Neural cell (in vitro differentiated cells): ENCODE measurements around the gene SLAMF6. TPM values are rescaled to one million over a fixed set of nuclear protein-coding genes. Genes with fewer than 3 reads are reported as not detected.
"Not testable (repeated sequence)": the region's sequence is repeated elsewhere in the genome, so short reads cannot be mapped to it uniquely, and the experiment has no call there.

ENCODE experiments used
- H2AFZ ChIP-seq: fragments of 200-600, 300-800 bp; sonication (generic), shearing (Covaris generic); 2 replicates; pipeline ENCODE4 v1.6.0; 2014; ENCODE audit warnings: low read depth, mild to moderate bottlenecking, antibody characterized with exemption, low read length, moderate library complexity
- H3F3A ChIP-seq: fragments of 200-600 bp; shearing (Covaris generic); 2 replicates; pipeline ENCODE4 v1.6.1; 2016; ENCODE audit warnings: mild to moderate bottlenecking, moderate library complexity, mixed read lengths, antibody characterized with exemption, low read length; ENCODE audit not compliant: insufficient read depth, poor library complexity, severe bottlenecking
- H3K27ac ChIP-seq: fragments of 200-600, 300-800 bp; sonication (generic), shearing (Covaris generic); 2 replicates; pipeline ENCODE4 v1.5.1; 2014; ENCODE audit warnings: mild to moderate bottlenecking, low read length, moderate library complexity
- H3K27me3 ChIP-seq: fragments of 300-800, 200-600 bp; sonication (generic), shearing (Covaris generic); 2 replicates; pipeline ENCODE4 v1.6.0; 2014; ENCODE audit warnings: mild to moderate bottlenecking, low read depth, low read length, moderate library complexity; ENCODE audit not compliant: insufficient read depth
- H3K36me3 ChIP-seq: fragments of 300-800, 200-600 bp; sonication (generic), shearing (Covaris generic); 2 replicates; pipeline ENCODE4 v1.5.1; 2014; ENCODE audit warnings: mild to moderate bottlenecking, antibody characterized with exemption, low read length, moderate library complexity; ENCODE audit not compliant: insufficient read depth
- H3K4me2 ChIP-seq: fragments of 300-800, 200-600 bp; sonication (generic), shearing (Covaris generic); 2 replicates; pipeline ENCODE4 v1.6.0; 2014; ENCODE audit warnings: mild to moderate bottlenecking, low read length
- H3K4me3 ChIP-seq: fragments of 300-800, 200-600 bp; sonication (generic), shearing (Covaris generic); 2 replicates; pipeline ENCODE4 v1.5.1; 2014; ENCODE audit warnings: mild to moderate bottlenecking, low read length, moderate library complexity
- H3K79me2 ChIP-seq: fragments of 200-600 bp; shearing (Covaris generic); replicated peaks from 2 replicates; pipeline ENCODE4 v1.6.0; 2014; ENCODE audit warnings: mild to moderate bottlenecking, low read length, moderate library complexity; ENCODE audit not compliant: insufficient read depth
- H3K9ac ChIP-seq: fragments of 300-800, 200-600 bp; sonication (generic), shearing (Covaris generic); 2 replicates; pipeline ENCODE4 v1.6.1; 2016; ENCODE audit warnings: mild to moderate bottlenecking, low read length, mixed read lengths
- H3K9me2 ChIP-seq: fragments of 200-600 bp; shearing (Covaris generic); 2 replicates; pipeline ENCODE4 v1.6.1; 2016; ENCODE audit warnings: mild to moderate bottlenecking, low read length, mixed read lengths; ENCODE audit not compliant: insufficient read depth
- H3K9me3 ChIP-seq: fragments of 200-600, 300-800 bp; sonication (generic), shearing (Covaris generic); 2 replicates; pipeline ENCODE4 v1.6.1; 2016; ENCODE audit warnings: mild to moderate bottlenecking, mixed run types, low read length, moderate library complexity, mixed read lengths
- H4K20me1 ChIP-seq: fragments of 200-600 bp; shearing (Covaris generic); 2 replicates; pipeline ENCODE4 v1.6.1; 2016; ENCODE audit warnings: mild to moderate bottlenecking, mixed run types; ENCODE audit not compliant: insufficient read depth
- EP300 ChIP-seq: fragments of 450-650 bp; conservative IDR thresholded peaks from 2 replicates; pipeline ENCODE4 v1.6.1; 2014; ENCODE audit warnings: antibody characterized with exemption, mild to moderate bottlenecking, moderate library complexity; ENCODE audit not compliant: poor library complexity, severe bottlenecking
- EZH2 ChIP-seq: fragments of 200-600, 300-800 bp; shearing (Covaris generic), sonication (generic); IDR thresholded peaks from 2 replicates; pipeline ENCODE4 v1.6.1; 2014; ENCODE audit warnings: antibody characterized with exemption, low read length, borderline replicate concordance, mild to moderate bottlenecking; ENCODE audit not compliant: insufficient read depth, poor library complexity, severe bottlenecking
- MXI1 ChIP-seq: fragments of 450-650 bp; conservative IDR thresholded peaks from 2 replicates; pipeline ENCODE4 v1.6.1; 2014; ENCODE audit warnings: antibody characterized with exemption, mild to moderate bottlenecking; ENCODE audit not compliant: poor library complexity, severe bottlenecking
- POLR2AphosphoS5 ChIP-seq: IDR thresholded peaks from 2 replicates; pipeline ENCODE4 v1.6.1; 2012
- RAD21 ChIP-seq: fragments of 450-650 bp; conservative IDR thresholded peaks from 2 replicates; pipeline ENCODE4 v1.6.1; 2014; ENCODE audit warnings: antibody characterized with exemption, mild to moderate bottlenecking, moderate library complexity
- REST ChIP-seq: IDR thresholded peaks from 2 replicates; pipeline ENCODE4 v1.6.1; 2012; ENCODE audit warnings: borderline replicate concordance
- SMC3 ChIP-seq: fragments of 450-650 bp; conservative IDR thresholded peaks from 2 replicates; pipeline ENCODE4 v1.6.1; 2014; ENCODE audit warnings: antibody characterized with exemption, mild to moderate bottlenecking, moderate library complexity; ENCODE audit not compliant: poor library complexity
- TAF1 ChIP-seq: IDR thresholded peaks from 2 replicates; pipeline ENCODE4 v1.6.1; 2012; ENCODE audit warnings: low read depth
- polyA plus RNA-seq: library from polyadenylated mRNA; depleted of rRNA; stranded (reverse); fragments of >200 nt; gene quantifications from 2 replicates; pipeline ENCODE4 v1.2.3, GENCODE V29; 2014

SLAMF6 gene
- polyA plus RNA-seq, 1 donor from 2014 or later, result not detected

- H3K9ac ChIP-seq, H3F3A ChIP-seq, H2AFZ ChIP-seq, H3K27ac ChIP-seq, H3K36me3 ChIP-seq, H3K9me3 ChIP-seq, H3K4me2 ChIP-seq, H3K27me3 ChIP-seq, H3K4me3 ChIP-seq, H3K79me2 ChIP-seq, H3K9me2 ChIP-seq, H4K20me1 ChIP-seq: not testable (repeated sequence)
Observed at GRCh38 chr1:160529401-160529952, 6.4 kb upstream of the SLAMF6 start.

GRCh38 chr1:160523789-160524188 is 734 bp upstream of the SLAMF6 start:
- not testable (repeated sequence) for H3K4me3 ChIP-seq, H3K27ac ChIP-seq, H3K27me3 ChIP-seq, H3K4me2 ChIP-seq, H4K20me1 ChIP-seq, H3K79me2 ChIP-seq, H3K36me3 ChIP-seq, H3F3A ChIP-seq, H2AFZ ChIP-seq, H3K9ac ChIP-seq, H3K9me3 ChIP-seq, H3K9me2 ChIP-seq

DNA sequence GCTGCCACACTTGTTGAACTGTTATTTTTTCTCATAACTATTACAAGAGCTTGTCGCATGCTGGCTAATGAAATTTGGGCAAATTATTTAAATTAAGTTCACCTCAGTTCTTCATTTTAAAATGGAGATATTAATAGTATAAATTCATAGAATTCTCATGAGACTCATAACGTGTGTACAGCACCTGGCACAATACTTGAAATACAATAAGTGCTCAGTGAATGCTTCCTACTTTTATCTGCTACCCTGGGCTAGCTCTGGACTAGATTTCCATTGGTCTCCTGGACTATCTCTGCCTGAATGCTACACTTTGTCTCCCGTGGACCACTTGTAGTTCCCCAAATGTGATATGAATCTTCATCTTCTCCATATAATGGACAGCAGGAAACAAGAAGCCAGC is 919 bp downstream of the SLAMF6 start:
- H3K9ac ChIP-seq, result no peak overlapping the region
- H3K27ac ChIP-seq, result no peak overlapping the region
- no peaks in the 10 kb centered on the region for H3K9me3 ChIP-seq
- no peaks in the 10 kb centered on the region for H4K20me1 ChIP-seq
- TF ChIP-seq RAD21 (no peak), REST (no peak)
- H3K36me3 ChIP-seq, result no peaks in the 10 kb centered on the region
- no peaks in the 10 kb centered on the region for H3K27me3 ChIP-seq
- no peak overlapping the region for H3K4me2 ChIP-seq
- no peak overlapping the region for H2AFZ ChIP-seq
- H3K79me2 ChIP-seq, result no peaks in the 10 kb centered on the region
- H3K4me3 ChIP-seq, result no peak overlapping the region
- no peaks in the 10 kb centered on the region for H3F3A ChIP-seq
- no peaks in the 10 kb centered on the region for H3K9me2 ChIP-seq

GRCh38 chr1:160521554-160521953 is 1.5 kb downstream of the SLAMF6 start:
- Histone ChIP-seq H4K20me1 (no peaks in the 10 kb centered on the region), H3K4me3 (no peak overlapping the region), H3K36me3 (no peaks in the 10 kb centered on the region), H3F3A (no peaks in the 10 kb centered on the region), H3K79me2 (no peaks in the 10 kb centered on the region), H3K9ac (no peak overlapping the region), H3K9me2 (no peaks in the 10 kb centered on the region), H3K9me3 (no peaks in the 10 kb centered on the region), H3K27me3 (no peaks in the 10 kb centered on the region), H3K27ac (no peak overlapping the region), H3K4me2 (no peak overlapping the region), H2AFZ (no peak overlapping the region)
- TF ChIP-seq MXI1 (no peak), EP300 (no peak), POLR2AphosphoS5 (no peak), RAD21 (no peak), REST (no peak), TAF1 (no peak), SMC3 (no peak), EZH2 (no peak)
